IMR-90 (cell line): Measurements from ENCODE around the gene IGDCC3. TPM values are rescaled to one million over a fixed set of nuclear protein-coding genes. Genes with fewer than 3 reads are reported as not detected.

Experiments
- ATAC-seq: fragments of 200-7000 bp; cut with Tn5 transposase; 2 replicates; pipeline ENCODE4 v1.9.1; 2020; ENCODE audit warnings: low read depth, mild to moderate bottlenecking, moderate library complexity
- BruUV-seq: library from RNA; stranded (reverse); fragments of 400-500 nt; replicated peaks from 2 replicates; lab custom pipeline; 2021; lab: Mats Ljungman, UMichigan
- CTCF ChIA-PET: fragments of 300-600 bp; formaldehyde crosslinking; extraction: SDS; loops from one replicate; lab custom pipeline; 2021; ENCODE audit warnings: antibody characterized with exemption; lab: Yijun Ruan, JAX
- POLR2A ChIA-PET: fragments of 300-600 bp; sonication (Branson Sonifier 250); formaldehyde crosslinking; loops from one replicate; lab custom pipeline; 2022; ENCODE audit warnings: antibody characterized with exemption; ENCODE audit not compliant: unreplicated experiment; lab: Charles Lee
- DNase-seq: peaks from one replicate; pipeline ENCODE4 v3.0.0; 2013
- H2AFZ ChIP-seq: replicated peaks from 2 replicates; pipeline ENCODE3; 2013; ENCODE audit warnings: low read length, mild to moderate bottlenecking; ENCODE audit not compliant: poor library complexity
- H2AK5ac ChIP-seq: 2 replicates; pipeline ENCODE4 v1.6.1; 2013; ENCODE audit warnings: low read depth, low read length, inconsistent platforms
- H2AK9ac ChIP-seq: replicated peaks from 2 replicates; pipeline ENCODE3; 2013; ENCODE audit warnings: mild to moderate bottlenecking, low read depth, low read length, moderate library complexity; ENCODE audit not compliant: poor library complexity
- H2BK120ac ChIP-seq: 2 replicates; pipeline ENCODE4 v1.6.1; 2013; ENCODE audit warnings: low read depth, low read length, inconsistent platforms
- H2BK15ac ChIP-seq: 3 replicates; pipeline ENCODE4 v1.6.1; 2013; ENCODE audit warnings: low read depth, low read length, inconsistent platforms
- H2BK20ac ChIP-seq: 2 replicates; pipeline ENCODE4 v1.6.1; 2013; ENCODE audit warnings: low read depth, mild to moderate bottlenecking, inconsistent platforms, low read length, moderate library complexity
- H2BK5ac ChIP-seq: 2 replicates; pipeline ENCODE4 v1.6.1; 2013; ENCODE audit warnings: mild to moderate bottlenecking, low read depth, low read length, inconsistent platforms; ENCODE audit not compliant: poor library complexity, severe bottlenecking
- H3K14ac ChIP-seq: replicated peaks from 2 replicates; pipeline ENCODE4 v1.6.1; 2013; ENCODE audit warnings: low read depth, low read length, inconsistent platforms
- H3K18ac ChIP-seq: 2 replicates; pipeline ENCODE4 v1.6.1; 2013; ENCODE audit warnings: low read depth, low read length, control low read depth
- H3K23ac ChIP-seq: 2 replicates; pipeline ENCODE4 v1.6.1; 2013; ENCODE audit warnings: low read depth, low read length, inconsistent platforms
- H3K27ac ChIP-seq: 2 replicates; pipeline ENCODE4 v1.5.1; 2013; ENCODE audit warnings: mild to moderate bottlenecking, control low read depth, low read length; ENCODE audit not compliant: insufficient read depth
- H3K27me3 ChIP-seq: 2 replicates; pipeline ENCODE4 v1.6.1; 2013; ENCODE audit warnings: low read length; ENCODE audit not compliant: control insufficient read depth, insufficient read depth
- H3K36me3 ChIP-seq: 2 replicates; pipeline ENCODE4 v1.6.1; 2013; ENCODE audit warnings: low read length, mixed read lengths; ENCODE audit not compliant: control insufficient read depth, insufficient read depth
- H3K4ac ChIP-seq: 2 replicates; pipeline ENCODE4 v1.6.1; 2013; ENCODE audit warnings: low read depth, low read length, inconsistent platforms
- H3K4me1 ChIP-seq: 2 replicates; pipeline ENCODE4 v1.6.1; 2013; ENCODE audit warnings: low read length, mixed read lengths; ENCODE audit not compliant: control insufficient read depth, insufficient read depth
- H3K4me2 ChIP-seq: 2 replicates; pipeline ENCODE4 v1.6.1; 2013; ENCODE audit warnings: low read depth, mild to moderate bottlenecking, control low read depth, low read length, moderate library complexity
- H3K4me3 ChIP-seq: 2 replicates; pipeline ENCODE4 v1.5.1; 2013; ENCODE audit warnings: low read depth, mild to moderate bottlenecking, control low read depth, low read length, moderate library complexity; ENCODE audit not compliant: insufficient read depth
- H3K56ac ChIP-seq: 2 replicates; pipeline ENCODE4 v1.6.1; 2013; ENCODE audit warnings: low read length, inconsistent platforms; ENCODE audit not compliant: insufficient read depth; ENCODE audit errors: extremely low read depth
- H3K79me1 ChIP-seq, 2 experiments: 2 replicates each; pipeline ENCODE4 v1.6.1; 2013; ENCODE audit warnings: low read length in 2 of 2, inconsistent platforms in 1 of 2, low read depth in 1 of 2
- H3K9ac ChIP-seq: 2 replicates; pipeline ENCODE4 v1.6.1; 2013; ENCODE audit warnings: low read depth, low read length, control low read depth
- H3K9me1 ChIP-seq: 2 replicates; pipeline ENCODE4 v1.6.1; 2013; ENCODE audit warnings: low read length, inconsistent platforms; ENCODE audit not compliant: insufficient read depth
- H3K9me3 ChIP-seq: 2 replicates; pipeline ENCODE4 v1.6.1; 2013; ENCODE audit warnings: low read length; ENCODE audit not compliant: control insufficient read depth, insufficient read depth
- H4K20me1 ChIP-seq: 2 replicates; pipeline ENCODE4 v1.6.1; 2013; ENCODE audit warnings: low read length, inconsistent platforms; ENCODE audit not compliant: insufficient read depth
- H4K5ac ChIP-seq: 2 replicates; pipeline ENCODE4 v1.6.1; 2013; ENCODE audit warnings: mild to moderate bottlenecking, low read depth, low read length, control low read depth
- H4K8ac ChIP-seq, 2 experiments: 2 replicates each; pipeline ENCODE4 v1.6.1; 2013; ENCODE audit warnings: low read depth in 2 of 2, low read length in 2 of 2, control low read depth in 1 of 2, inconsistent platforms in 1 of 2
- H4K91ac ChIP-seq: 2 replicates; pipeline ENCODE4 v1.6.1; 2013; ENCODE audit warnings: low read depth, low read length, inconsistent platforms; ENCODE audit not compliant: insufficient read depth
- BHLHE40 ChIP-seq: fragments of 150-350 bp; IDR thresholded peaks from 2 replicates; pipeline ENCODE4 v1.6.1; 2016; ENCODE audit warnings: mild to moderate bottlenecking, low read depth, low read length
- CEBPB ChIP-seq: IDR thresholded peaks from 2 replicates; pipeline ENCODE4 v1.6.1; 2012; ENCODE audit warnings: low read depth, low read length, improper control_type of control experiment
- CHD1 ChIP-seq: IDR thresholded peaks from 2 replicates; pipeline ENCODE4 v1.6.1; 2012; ENCODE audit warnings: low read depth, low read length, improper control_type of control experiment
- FOS ChIP-seq: fragments of 150-350 bp; IDR thresholded peaks from 2 replicates; pipeline ENCODE4 v1.6.1; 2016; ENCODE audit warnings: low read depth, low read length
- MAFK ChIP-seq: IDR thresholded peaks from 2 replicates; pipeline ENCODE4 v1.6.1; 2012; ENCODE audit warnings: low read depth, low read length, improper control_type of control experiment
- MXI1 ChIP-seq: IDR thresholded peaks from 2 replicates; pipeline ENCODE4 v1.6.1; 2012; ENCODE audit warnings: low read depth, mild to moderate bottlenecking, low read length, moderate library complexity, borderline replicate concordance
- POLR2A ChIP-seq: IDR thresholded peaks from 2 replicates; pipeline ENCODE4 v1.6.1; 2012; ENCODE audit warnings: mild to moderate bottlenecking, low read depth, low read length
- RAD21 ChIP-seq: IDR thresholded peaks from 2 replicates; pipeline ENCODE4 v1.6.1; 2012; ENCODE audit warnings: low read length, improper control_type of control experiment
- RCOR1 ChIP-seq: IDR thresholded peaks from 2 replicates; pipeline ENCODE4 v1.6.1; 2012; ENCODE audit warnings: mild to moderate bottlenecking, low read length, improper control_type of control experiment; ENCODE audit not compliant: insufficient replicate concordance
- RFX5 ChIP-seq: IDR thresholded peaks from 2 replicates; pipeline ENCODE4 v1.8.0; 2012; ENCODE audit warnings: low read depth, mild to moderate bottlenecking, low read length, moderate library complexity
- SMC3 ChIP-seq: fragments of 150-350 bp; IDR thresholded peaks from 2 replicates; pipeline ENCODE4 v1.6.1; 2016; ENCODE audit warnings: low read depth, mild to moderate bottlenecking, antibody characterized with exemption, low read length, moderate library complexity
- WGBS, 2 experiments: methylation state at CpG; one replicate each; pipeline versions ENCODE4 v1.1.5 to v1.1.7; 2013; ENCODE audit warnings: missing lambda C conversion rate in 2 of 2; ENCODE audit not compliant: insufficient read length in 1 of 2; ENCODE audit errors: extremely low coverage in 2 of 2; 5-methylcytosine and 5-hydroxymethylcytosine counted together
- dilution Hi-C: fragments of 300-500 bp; cut with HindIII; formaldehyde crosslinking; loops from one replicate; pipeline ENCODE4 v1.14.3; 2018; ENCODE audit warnings: low sequenced_read_pairs; ENCODE audit not compliant: unreplicated experiment
- in situ Hi-C: fragments of 300-500 bp; cut with MboI; formaldehyde crosslinking; loops from 3 replicates; pipeline ENCODE4 v1.14.3; 2019; ENCODE audit warnings: low sequenced_read_pairs, inconsistent platforms, mixed read lengths
- intact Hi-C: fragments of 100-400 bp; cut with micrococcal nuclease; formaldehyde crosslinking; loops from 2 replicates; pipeline ENCODE4 v1.10.0; 2022
- polyA plus RNA-seq, 3 experiments: library from polyadenylated mRNA; depleted of rRNA; stranded (reverse); fragments of >200 nt; gene quantifications; 2 replicates each; pipeline ENCODE4 v1.2.3, GENCODE V29; 2012; ENCODE audit warnings: low replicate concordance in 1 of 3
- total RNA-seq: library from RNA; depleted of rRNA; stranded (reverse); fragments of >200 nt; gene quantifications from 2 replicates; pipeline ENCODE4 v1.2.3, GENCODE V29; 2012
- TF ChIP-seq, protein P1 (sequence below): fragments of 150-350 bp; IDR thresholded peaks from 2 replicates; pipeline ENCODE4 v1.6.1; 2016; ENCODE audit warnings: low read depth, mild to moderate bottlenecking, low read length, moderate library complexity, borderline replicate concordance

IGDCC3 gene
- total and polyA plus RNA-seq, 2 of the 4 experiments (the other 2 are of a cell fraction): 0.18 to 0.19 TPM

GRCh38 chr15:65287520-65287855, 90.3 kb downstream of the IGDCC3 start:
- dilution Hi-C loops: no loop called here
- ChIA-PET POLR2A (no interaction called here), CTCF (interaction anchor here (0.7 to 1.7 kb wide), 3 partner anchors 17 to 367 kb away, joined by 3 to 10 read pairs (median 3); no protein-coding TSS in a partner anchor)
- Histone ChIP-seq H2AK5ac (no peak overlapping the region), H3K4me1 (peaks cover 11% of the 10 kb centered on the region), H3K18ac (no peak overlapping the region), H2BK5ac (no peak overlapping the region), H4K20me1 (no peaks in the 10 kb centered on the region), H2BK15ac (no peak overlapping the region), H3K4me2 (no peak overlapping the region), H2AK9ac (peak overlapping the region; percentile 56), H3K9me3 (no peaks in the 10 kb centered on the region), H3K27me3 (peaks cover 5% of the 10 kb centered on the region), H3K56ac (no peak overlapping the region), H3K14ac (0 out of 2 replicates have a peak overlapping the region, but pooled peaks have one; percentile 37), H3K36me3 (no peaks in the 10 kb centered on the region), H4K5ac (no peak overlapping the region; the same call in 1 of the 2 replicates), H3K23ac (no peak overlapping the region; the same call in 1 of the 2 replicates), H4K8ac (peak overlapping the region; percentile 52 to 73; a peak in 2 of 4 replicates), H2AFZ (peak overlapping the region; percentile 98), H3K9me1 (peaks cover 3% of the 10 kb centered on the region; the same call in 1 of the 2 replicates), H3K79me1 (peaks cover 0 to 13% of the 10 kb centered on the region in 2 experiments; a peak in 3 of 4 replicates), H4K91ac (no peak overlapping the region), H3K4me3 (no peak overlapping the region), H3K4ac (no peak overlapping the region), H3K27ac (no peak overlapping the region), H3K9ac (no peak overlapping the region), H2BK20ac (no peak overlapping the region), H2BK120ac (no peak overlapping the region)
- in situ Hi-C loops: no loop called here
- no CpG with 5 or more reads among the region's 3 CpGs for WGBS, 2 experiments
- no TSS peak for BruUV-seq
- intact Hi-C loops: no loop called here
- DNase-seq (peak; percentile 9), ATAC-seq (no peak)
- TF ChIP-seq, protein P1, sequence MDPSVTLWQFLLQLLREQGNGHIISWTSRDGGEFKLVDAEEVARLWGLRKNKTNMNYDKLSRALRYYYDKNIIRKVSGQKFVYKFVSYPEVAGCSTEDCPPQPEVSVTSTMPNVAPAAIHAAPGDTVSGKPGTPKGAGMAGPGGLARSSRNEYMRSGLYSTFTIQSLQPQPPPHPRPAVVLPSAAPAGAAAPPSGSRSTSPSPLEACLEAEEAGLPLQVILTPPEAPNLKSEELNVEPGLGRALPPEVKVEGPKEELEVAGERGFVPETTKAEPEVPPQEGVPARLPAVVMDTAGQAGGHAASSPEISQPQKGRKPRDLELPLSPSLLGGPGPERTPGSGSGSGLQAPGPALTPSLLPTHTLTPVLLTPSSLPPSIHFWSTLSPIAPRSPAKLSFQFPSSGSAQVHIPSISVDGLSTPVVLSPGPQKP: no peak
- TF ChIP-seq SMC3: no peak
- TF ChIP-seq RAD21: no peak
- TF ChIP-seq MXI1: no peak
- no peak for TF ChIP-seq RCOR1
- TF ChIP-seq MAFK: no peak
- TF ChIP-seq BHLHE40: no peak
- no peak for TF ChIP-seq FOS
- TF ChIP-seq CHD1: no peak
- TF ChIP-seq CEBPB: no peak
- TF ChIP-seq POLR2A: no peak
- TF ChIP-seq RFX5: no peak
